ENCODE results near the gene PHF11. TPM values are rescaled to one million over a fixed set of nuclear protein-coding genes. Genes with fewer than 3 reads are reported as not detected.

The PHF11 gene
- total and polyA plus RNA-seq, 2 of the 8 experiments (the other 6 are each of a cell fraction or from before 2014, with no cell fraction given) = 6.1 to 8.1 TPM

DNA sequence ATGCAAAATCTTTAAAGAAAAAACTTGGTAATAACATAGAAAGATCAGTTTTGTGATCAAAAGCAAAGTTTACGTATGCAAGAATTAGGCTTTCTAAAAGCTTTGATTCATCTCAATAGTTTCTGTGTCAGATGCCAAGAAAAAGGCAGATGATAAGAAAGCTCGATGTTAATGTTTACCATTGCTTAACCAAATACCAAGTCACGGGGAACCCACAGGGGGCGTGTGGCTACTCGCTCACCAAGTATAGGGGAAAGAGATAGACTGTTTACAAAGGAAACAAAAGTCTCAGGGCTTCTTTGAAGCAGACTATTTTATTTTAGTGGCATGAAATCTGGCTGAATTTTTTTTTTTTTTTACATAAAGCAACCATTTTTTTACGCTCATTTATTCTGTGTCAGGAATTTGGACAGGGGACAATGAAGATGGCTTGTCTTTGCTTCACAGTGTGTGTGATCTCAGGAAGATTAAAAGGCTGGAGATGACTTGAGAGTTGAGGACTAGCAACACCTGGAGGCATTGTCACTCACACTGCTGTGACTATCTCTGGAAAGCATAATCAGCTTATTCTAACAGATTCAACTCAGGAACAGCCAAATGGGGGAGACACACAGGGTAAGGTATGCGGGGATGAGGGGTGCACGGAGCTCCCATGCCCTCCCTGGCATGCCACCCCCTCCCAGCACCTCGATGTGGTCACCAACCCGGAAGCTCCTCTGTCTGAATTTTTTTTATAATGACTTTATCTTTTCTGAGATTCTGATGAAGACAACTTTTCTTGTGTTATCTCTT, 64.7 kb downstream of the PHF11 start:
- H4K8ac ChIP-seq (ENCODE audit: extremely low read depth, insufficient read depth, low read length) = no peak overlapping the region
- H3K9ac ChIP-seq (replicated peaks in 1 of 4; ENCODE audit: extremely low read depth in 1 of 4, low read depth in 3 of 4, low read length in 3 of 4) = no peak overlapping the region
- H3K27me3 ChIP-seq (replicated peaks in 1 of 4; ENCODE audit: control insufficient read depth in 3 of 4, extremely low read depth in 1 of 4, insufficient read depth in 3 of 4, low read length in 3 of 4) = no peaks in the 10 kb centered on the region
- no peak overlapping the region for H3K18ac ChIP-seq (ENCODE audit: extremely low read depth, low read length)
- no peak overlapping the region for H2BK5ac ChIP-seq (ENCODE audit: low read depth, low read length)
- no peak overlapping the region for H4K5ac ChIP-seq (ENCODE audit: insufficient read length, low read depth, low read length)
- no peak overlapping the region for H3K4me3 ChIP-seq (ENCODE audit: extremely low read depth in 1 of 4, insufficient read depth in 2 of 4, low read depth in 3 of 4, low read length in 4 of 4)
- no peak overlapping the region for H2BK12ac ChIP-seq (ENCODE audit: low read depth, low read length)
- H2AFZ ChIP-seq (ENCODE audit: low read length) = no peak overlapping the region
- H3K4me2 ChIP-seq (ENCODE audit: insufficient read depth in 1 of 2, low read depth in 2 of 2, low read length in 2 of 2) = no peak overlapping the region
- no peak overlapping the region for H3K23ac ChIP-seq (ENCODE audit: insufficient read length)
- no peaks in the 10 kb centered on the region for H3K4me1 ChIP-seq (replicated peaks in 1 of 4; ENCODE audit: control insufficient read depth in 3 of 4, insufficient read depth in 4 of 4, low read length in 3 of 4)
- no peak overlapping the region for H3K27ac ChIP-seq (ENCODE audit: low read depth, low read length)
- H2AK5ac ChIP-seq (ENCODE audit: low read depth, low read length) = no peak overlapping the region
- 85% methylated on average over 10 of the region's 10 CpGs; no CpG with 5 or more reads in 1 of the 2 experiments for WGBS, 2 experiments (ENCODE audit: extremely low coverage in 1 of 2, insufficient coverage in 1 of 2, insufficient read length in 1 of 2, insufficient replicate concordance in 2 of 2, low coverage in 1 of 2, low lambda C conversion rate in 2 of 2, missing lambda C conversion rate in 1 of 2)
- no peak for FAIRE-seq
- H3K79me1 ChIP-seq (ENCODE audit: low read depth, low read length) = no peaks in the 10 kb centered on the region
- ChIA-PET CTCF (ENCODE audit: partially characterized antibody) (interaction anchor here (0.6 to 2.0 kb wide), 21 partner anchors 10 to 1332 kb away, joined by 3 to 7 read pairs (median 3); no protein-coding TSS in a partner anchor), POLR2A (ENCODE audit: partially characterized antibody) (interaction anchor here (0.6 to 1.4 kb wide), 3 partner anchors 25 to 117 kb away, joined by 4 to 6 read pairs (median 4); partner anchors contain the start of genes CAB39L, RCBTB1 and SETDB2)
- no peak overlapping the region for H2BK15ac ChIP-seq (ENCODE audit: low read length)
- no peak overlapping the region for H2BK120ac ChIP-seq (replicated peaks; ENCODE audit: low read depth, low read length)
- H3K14ac ChIP-seq (ENCODE audit: insufficient read length) = no peak overlapping the region
- H4K91ac ChIP-seq (replicated peaks; ENCODE audit: insufficient read length, low read length) = no peak overlapping the region
- H3K36me3 ChIP-seq (ENCODE audit: control insufficient read depth in 2 of 4, insufficient read depth in 4 of 4, low read length in 3 of 4) = peaks cover 0 to 34% (median 13%) of the 10 kb centered on the region in 4 experiments; a peak in 7 of 8 replicates
- TF ChIP-seq, protein P1, sequence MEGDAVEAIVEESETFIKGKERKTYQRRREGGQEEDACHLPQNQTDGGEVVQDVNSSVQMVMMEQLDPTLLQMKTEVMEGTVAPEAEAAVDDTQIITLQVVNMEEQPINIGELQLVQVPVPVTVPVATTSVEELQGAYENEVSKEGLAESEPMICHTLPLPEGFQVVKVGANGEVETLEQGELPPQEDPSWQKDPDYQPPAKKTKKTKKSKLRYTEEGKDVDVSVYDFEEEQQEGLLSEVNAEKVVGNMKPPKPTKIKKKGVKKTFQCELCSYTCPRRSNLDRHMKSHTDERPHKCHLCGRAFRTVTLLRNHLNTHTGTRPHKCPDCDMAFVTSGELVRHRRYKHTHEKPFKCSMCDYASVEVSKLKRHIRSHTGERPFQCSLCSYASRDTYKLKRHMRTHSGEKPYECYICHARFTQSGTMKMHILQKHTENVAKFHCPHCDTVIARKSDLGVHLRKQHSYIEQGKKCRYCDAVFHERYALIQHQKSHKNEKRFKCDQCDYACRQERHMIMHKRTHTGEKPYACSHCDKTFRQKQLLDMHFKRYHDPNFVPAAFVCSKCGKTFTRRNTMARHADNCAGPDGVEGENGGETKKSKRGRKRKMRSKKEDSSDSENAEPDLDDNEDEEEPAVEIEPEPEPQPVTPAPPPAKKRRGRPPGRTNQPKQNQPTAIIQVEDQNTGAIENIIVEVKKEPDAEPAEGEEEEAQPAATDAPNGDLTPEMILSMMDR (IDR thresholded peaks at IDR 0.05; ENCODE audit: control extremely low read depth in 1 of 3, insufficient read depth in 1 of 3, low read depth in 1 of 3, low read length in 3 of 3) = peak in 2 of 3 experiments; percentile 8; a peak in 2 of 4 replicates
- TF ChIP-seq BCL11A (IDR thresholded peaks at IDR 0.05; ENCODE audit: low read depth in 2 of 2, low read length in 2 of 2) = no peak
- H4K20me1 ChIP-seq (replicated peaks in 1 of 2; ENCODE audit: control insufficient read depth in 1 of 2, insufficient read depth in 2 of 2, low read length in 2 of 2) = no peaks in the 10 kb centered on the region
- H3K56ac ChIP-seq (replicated peaks; ENCODE audit: insufficient read length, low read depth, low read length) = no peak overlapping the region
- DNase-seq (ENCODE audit: low read depth in 1 of 2, low spot score in 2 of 2) = no peak
- no peak overlapping the region for H2BK20ac ChIP-seq (ENCODE audit: low read length)
- no peaks in the 10 kb centered on the region for H3K79me2 ChIP-seq (ENCODE audit: control insufficient read depth in 1 of 2, insufficient read depth in 2 of 2, low read length in 2 of 2)
- H3K4ac ChIP-seq (replicated peaks; ENCODE audit: insufficient read length, low read depth, low read length) = no peak overlapping the region
- H3K9me3 ChIP-seq (ENCODE audit: insufficient read depth in 2 of 2, low read depth in 1 of 2, low read length in 1 of 2) = peaks cover 0 to 6% of the 10 kb centered on the region in 2 experiments; a peak in 1 of 4 replicates
- no peaks in the 10 kb centered on the region for H3K23me2 ChIP-seq (ENCODE audit: low read depth, low read length)
